Mesendoderm (in vitro differentiated cells): Measurements from ENCODE around the gene OXSR1.

ENCODE experiments used
- DNase-seq: peaks from one replicate; pipeline ENCODE4 v3.0.0; 2013
- H2AK5ac ChIP-seq: 2 replicates; pipeline ENCODE4 v1.6.1; 2013; ENCODE audit warnings: low read length, inconsistent platforms
- H2BK120ac ChIP-seq: 2 replicates; pipeline ENCODE4 v1.6.1; 2013; ENCODE audit warnings: low read depth, mild to moderate bottlenecking, low read length, moderate library complexity, mixed read lengths
- H2BK15ac ChIP-seq: replicated peaks from 2 replicates; pipeline ENCODE4 v1.6.1; 2013; ENCODE audit warnings: low read depth, mild to moderate bottlenecking, moderate library complexity
- H2BK5ac ChIP-seq: 2 replicates; pipeline ENCODE4 v1.6.1; 2013; ENCODE audit warnings: low read length, inconsistent platforms
- H3K18ac ChIP-seq: 2 replicates; pipeline ENCODE4 v1.6.1; 2013; ENCODE audit warnings: mild to moderate bottlenecking, low read length, mixed read lengths
- H3K23ac ChIP-seq: one replicate; pipeline ENCODE4 v1.6.1; 2013; ENCODE audit warnings: low read length
- H3K27ac ChIP-seq: 2 replicates; pipeline ENCODE4 v1.5.1; 2013; ENCODE audit warnings: low read depth, mild to moderate bottlenecking, inconsistent platforms, low read length, moderate library complexity
- H3K27me3 ChIP-seq: 2 replicates; pipeline ENCODE4 v1.6.1; 2013; ENCODE audit warnings: low read length, control low read depth, mild to moderate bottlenecking, inconsistent platforms; ENCODE audit not compliant: insufficient read depth, poor library complexity
- H3K36me3 ChIP-seq: 2 replicates; pipeline ENCODE4 v1.6.1; 2013; ENCODE audit warnings: low read length, inconsistent platforms; ENCODE audit not compliant: control insufficient read depth, insufficient read depth
- H3K4ac ChIP-seq: one replicate; pipeline ENCODE4 v1.6.1; 2013; ENCODE audit warnings: low read depth, mild to moderate bottlenecking, low read length, moderate library complexity
- H3K4me1 ChIP-seq: 2 replicates; pipeline ENCODE4 v1.6.1; 2013; ENCODE audit warnings: low read depth, low read length, inconsistent platforms; ENCODE audit not compliant: control insufficient read depth
- H3K4me2 ChIP-seq: 2 replicates; pipeline ENCODE4 v1.6.1; 2013; ENCODE audit warnings: low read length
- H3K4me3 ChIP-seq: 2 replicates; pipeline ENCODE4 v1.5.1; 2013; ENCODE audit warnings: mild to moderate bottlenecking, low read length
- H3K56ac ChIP-seq: one replicate; pipeline ENCODE4 v1.6.1; 2013; ENCODE audit warnings: low read length
- H3K79me1 ChIP-seq: 2 replicates; pipeline ENCODE4 v1.6.1; 2013; ENCODE audit warnings: low read length, inconsistent platforms
- H3K79me2 ChIP-seq: 2 replicates; pipeline ENCODE4 v1.6.1; 2013; ENCODE audit warnings: mild to moderate bottlenecking, low read length; ENCODE audit not compliant: control insufficient read depth, insufficient read depth
- H3K9ac ChIP-seq: 2 replicates; pipeline ENCODE4 v1.6.1; 2013; ENCODE audit warnings: low read length, inconsistent platforms
- H4K5ac ChIP-seq: one replicate; pipeline ENCODE4 v1.6.1; 2013; ENCODE audit warnings: low read length
- H4K8ac ChIP-seq: one replicate; pipeline ENCODE4 v1.6.1; 2013; ENCODE audit warnings: low read depth, mild to moderate bottlenecking, control low read depth, low read length, moderate library complexity
- WGBS: extraction: QIAGEN DNeasy Blood & Tissue Kit; methylation state at CpG from one replicate; pipeline ENCODE4 v1.1.7; 2013; ENCODE audit warnings: low lambda C conversion rate, missing lambda C conversion rate; ENCODE audit not compliant: insufficient coverage; ENCODE audit errors: extremely low coverage; 5-methylcytosine and 5-hydroxymethylcytosine counted together

The OXSR1 gene

GRCh38 chr3:38268087-38268486, 102.8 kb downstream of the OXSR1 start:
- Histone ChIP-seq H3K18ac (no peak overlapping the region), H3K79me1 (no peaks in the 10 kb centered on the region), H3K36me3 (no peaks in the 10 kb centered on the region), H2BK120ac (no peak overlapping the region), H3K56ac (no peak overlapping the region), H4K8ac (no peak overlapping the region), H3K27ac (no peak overlapping the region), H3K4me2 (no peak overlapping the region), H3K9ac (no peak overlapping the region), H4K5ac (no peak overlapping the region), H2BK15ac (no peak overlapping the region), H2BK5ac (no peak overlapping the region), H3K4ac (no peak overlapping the region), H3K79me2 (no peaks in the 10 kb centered on the region), H3K4me1 (no peaks in the 10 kb centered on the region), H3K4me3 (no peak overlapping the region), H2AK5ac (no peak overlapping the region), H3K23ac (no peak overlapping the region), H3K27me3 (no peaks in the 10 kb centered on the region)
- WGBS = no CpG with 5 or more reads among the region's 5 CpGs
- DNase-seq = no peak

DNA sequence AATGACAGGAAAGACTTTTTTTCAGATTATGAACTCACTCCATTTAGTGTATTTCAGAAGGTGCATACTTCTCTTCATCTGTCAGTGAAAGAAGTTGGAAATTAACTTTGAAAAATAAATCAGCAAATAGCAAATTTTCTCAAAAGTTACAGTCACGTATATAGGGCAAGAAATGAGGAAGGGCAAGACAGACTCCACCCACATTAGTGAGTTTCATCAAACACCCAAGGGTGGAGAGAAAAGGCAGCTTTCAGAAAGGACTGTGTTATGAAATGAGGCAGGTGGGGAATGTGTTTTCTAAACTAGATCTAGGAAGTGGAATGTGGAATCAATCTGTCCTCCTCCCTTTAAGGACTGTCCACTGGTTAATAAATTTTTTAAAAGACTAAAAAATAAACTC, 103.2 kb downstream of the OXSR1 start:
- Histone ChIP-seq H3K4me1 (no peaks in the 10 kb centered on the region), H3K79me1 (no peaks in the 10 kb centered on the region), H3K4ac (no peak overlapping the region), H4K8ac (no peak overlapping the region), H3K27ac (no peak overlapping the region), H2AK5ac (no peak overlapping the region), H3K56ac (no peak overlapping the region), H4K5ac (no peak overlapping the region), H2BK5ac (no peak overlapping the region), H2BK15ac (no peak overlapping the region), H3K36me3 (no peaks in the 10 kb centered on the region), H3K79me2 (no peaks in the 10 kb centered on the region), H2BK120ac (no peak overlapping the region), H3K9ac (no peak overlapping the region), H3K4me3 (no peak overlapping the region), H3K27me3 (no peaks in the 10 kb centered on the region), H3K18ac (no peak overlapping the region), H3K4me2 (no peak overlapping the region), H3K23ac (no peak overlapping the region)
- no CpG with 5 or more reads among the region's 1 CpG for WGBS
- no peak for DNase-seq

DNA sequence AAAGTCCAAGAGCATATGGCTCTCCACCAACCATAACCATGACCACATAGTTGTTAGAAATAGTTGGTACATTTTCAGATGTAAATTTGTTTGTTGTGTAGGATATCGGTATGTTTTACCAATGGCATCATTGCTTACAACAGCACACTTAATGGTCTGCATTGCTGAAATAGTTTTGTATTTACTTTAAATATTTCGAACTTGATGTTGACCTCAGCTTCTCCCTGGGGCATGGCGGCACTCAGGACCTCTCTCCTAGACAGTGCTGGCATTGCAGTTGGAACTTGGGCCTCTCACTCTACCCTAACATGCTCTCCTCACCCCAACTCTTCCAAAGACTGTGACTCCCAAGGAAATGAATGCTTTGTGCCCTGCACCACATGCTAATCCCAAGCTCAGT, 105.3 kb downstream of the OXSR1 start:
- WGBS = no CpG with 5 or more reads among the region's 3 CpGs
- H2BK120ac ChIP-seq = no peak overlapping the region
- H3K18ac ChIP-seq = no peak overlapping the region
- no peak overlapping the region for H3K27ac ChIP-seq
- H4K8ac ChIP-seq = no peak overlapping the region
- no peak overlapping the region for H2BK5ac ChIP-seq
- no peaks in the 10 kb centered on the region for H3K27me3 ChIP-seq
- no peak overlapping the region for H2BK15ac ChIP-seq
- H3K79me1 ChIP-seq = no peaks in the 10 kb centered on the region
- no peak overlapping the region for H3K4me2 ChIP-seq
- no peaks in the 10 kb centered on the region for H3K79me2 ChIP-seq
- no peak overlapping the region for H3K4me3 ChIP-seq
- no peaks in the 10 kb centered on the region for H3K4me1 ChIP-seq
- H3K23ac ChIP-seq = no peak overlapping the region
- no peak overlapping the region for H4K5ac ChIP-seq
- H3K36me3 ChIP-seq = no peaks in the 10 kb centered on the region
- no peak overlapping the region for H3K9ac ChIP-seq
- H3K4ac ChIP-seq = no peak overlapping the region
- no peak overlapping the region for H2AK5ac ChIP-seq
- no peak overlapping the region for H3K56ac ChIP-seq
- DNase-seq = no peak

GRCh38 chr3:38271553-38271952, 106.2 kb downstream of the OXSR1 start:
- H2BK15ac ChIP-seq = no peak overlapping the region
- no peak overlapping the region for H3K27ac ChIP-seq
- H3K4me3 ChIP-seq = no peak overlapping the region
- no peaks in the 10 kb centered on the region for H3K27me3 ChIP-seq
- H3K79me2 ChIP-seq = no peaks in the 10 kb centered on the region
- no peak overlapping the region for H4K8ac ChIP-seq
- DNase-seq = peak; percentile 22
- H3K4me2 ChIP-seq = no peak overlapping the region
- H4K5ac ChIP-seq = no peak overlapping the region
- H3K4me1 ChIP-seq = no peaks in the 10 kb centered on the region
- H3K36me3 ChIP-seq = no peaks in the 10 kb centered on the region
- H2BK5ac ChIP-seq = no peak overlapping the region
- no peak overlapping the region for H3K4ac ChIP-seq
- no peak overlapping the region for H3K23ac ChIP-seq
- H3K56ac ChIP-seq = no peak overlapping the region
- no peaks in the 10 kb centered on the region for H3K79me1 ChIP-seq
- no peak overlapping the region for H2BK120ac ChIP-seq
- H2AK5ac ChIP-seq = no peak overlapping the region
- H3K18ac ChIP-seq = no peak overlapping the region
- H3K9ac ChIP-seq = no peak overlapping the region
- no CpG with 5 or more reads among the region's 5 CpGs for WGBS

DNA sequence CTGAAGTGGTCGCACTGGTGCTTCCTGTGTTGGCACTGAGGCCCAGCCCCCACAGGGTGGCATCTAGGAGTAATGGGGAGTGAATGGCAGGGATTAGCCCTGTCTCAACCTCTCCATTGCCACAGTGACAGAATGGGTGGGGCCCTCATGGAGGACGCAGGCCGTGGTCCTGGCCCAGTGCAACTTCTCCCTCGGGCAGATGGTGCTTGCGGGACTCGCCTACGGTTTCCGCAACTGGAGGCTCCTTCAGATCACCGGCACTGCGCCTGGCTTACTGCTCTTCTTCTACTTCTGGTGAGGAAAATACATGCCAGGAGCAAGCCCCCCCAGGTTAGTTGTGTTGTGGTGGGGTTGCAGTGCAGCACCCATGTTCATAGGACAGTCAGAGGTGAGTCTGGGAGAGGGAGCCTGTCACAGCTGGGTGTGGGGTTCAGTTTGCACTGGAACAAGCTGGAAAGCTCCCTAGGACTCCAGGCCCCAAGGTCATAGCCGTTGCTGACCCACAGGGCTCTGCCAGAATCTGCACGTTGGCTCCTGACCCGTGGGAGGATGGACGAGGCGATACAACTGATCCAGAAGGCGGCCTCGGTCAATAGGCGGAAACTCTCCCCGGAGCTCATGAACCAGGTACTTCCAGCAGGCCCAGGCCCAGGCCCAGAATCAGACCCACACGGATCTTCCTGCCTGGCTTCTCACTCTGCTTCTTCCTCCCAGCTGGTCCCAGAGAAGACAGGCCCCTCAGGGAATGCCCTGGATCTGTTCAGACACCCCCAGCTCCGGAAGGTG, 109.7 kb downstream of the OXSR1 start:
- no peak overlapping the region for H4K8ac ChIP-seq
- no peak overlapping the region for H3K56ac ChIP-seq
- H3K23ac ChIP-seq = no peak overlapping the region
- H3K18ac ChIP-seq = no peak overlapping the region
- no peak overlapping the region for H3K9ac ChIP-seq
- no peak overlapping the region for H3K4me2 ChIP-seq
- H3K36me3 ChIP-seq = no peaks in the 10 kb centered on the region
- H3K4ac ChIP-seq = no peak overlapping the region
- H3K4me3 ChIP-seq = no peak overlapping the region
- no CpG with 5 or more reads among the region's 21 CpGs for WGBS
- no peaks in the 10 kb centered on the region for H3K79me2 ChIP-seq
- H4K5ac ChIP-seq = no peak overlapping the region
- H3K4me1 ChIP-seq = no peaks in the 10 kb centered on the region
- no peak for DNase-seq
- H3K79me1 ChIP-seq = no peaks in the 10 kb centered on the region
- no peak overlapping the region for H2BK5ac ChIP-seq
- no peaks in the 10 kb centered on the region for H3K27me3 ChIP-seq
- no peak overlapping the region for H2BK120ac ChIP-seq
- H2AK5ac ChIP-seq = no peak overlapping the region
- no peak overlapping the region for H2BK15ac ChIP-seq
- no peak overlapping the region for H3K27ac ChIP-seq

- no peaks in the 10 kb centered on the region for H3K27me3 ChIP-seq
- no peak overlapping the region for H3K27ac ChIP-seq
- H4K5ac ChIP-seq = no peak overlapping the region
- H3K4ac ChIP-seq = no peak overlapping the region
- no peaks in the 10 kb centered on the region for H3K36me3 ChIP-seq
- no peaks in the 10 kb centered on the region for H3K79me1 ChIP-seq
- H3K4me2 ChIP-seq = no peak overlapping the region
- no peak overlapping the region for H2BK15ac ChIP-seq
- no CpG with 5 or more reads among the region's 8 CpGs for WGBS
- H3K79me2 ChIP-seq = no peaks in the 10 kb centered on the region
- DNase-seq = no peak
- no peak overlapping the region for H3K9ac ChIP-seq
- H2AK5ac ChIP-seq = no peak overlapping the region
- H3K56ac ChIP-seq = no peak overlapping the region
- H3K4me1 ChIP-seq = no peaks in the 10 kb centered on the region
- no peak overlapping the region for H2BK120ac ChIP-seq
- H3K4me3 ChIP-seq = no peak overlapping the region
- no peak overlapping the region for H2BK5ac ChIP-seq
- no peak overlapping the region for H3K23ac ChIP-seq
- H4K8ac ChIP-seq = no peak overlapping the region
- no peak overlapping the region for H3K18ac ChIP-seq
These were observed 110.3 kb downstream of the OXSR1 start for GRCh38 chr3:38275658-38276057.
